Mucosa of descending colon (tissue), 3 donors: ENCODE data around the gene PPP2R5B. TPM values are rescaled to one million over a fixed set of nuclear protein-coding genes. Genes with fewer than 3 reads are reported as not detected.

Source experiments
- ATAC-seq: fragments of 200-7000 bp; cut with Tn5 transposase; one replicate; pipeline ENCODE4 v1.9.1; 2020; ENCODE audit warnings: mild to moderate bottlenecking, moderate library complexity
- DNase-seq, 3 donors: peaks; one replicate each; pipeline ENCODE4 v3.0.0-alpha.2; 2020
- H3K36me3 ChIP-seq: fragments of 200-600 bp; one replicate; pipeline ENCODE4 v1.8.0; 2021; ENCODE audit warnings: low read depth, mild to moderate bottlenecking
- H3K4me1 ChIP-seq: fragments of 200-600 bp; one replicate; pipeline ENCODE4 v1.8.0; 2021; ENCODE audit warnings: low read depth, mild to moderate bottlenecking
- H3K4me3 ChIP-seq: fragments of 200-600 bp; one replicate; pipeline ENCODE4 v1.8.0; 2021; ENCODE audit warnings: mild to moderate bottlenecking
- H3K9me3 ChIP-seq: fragments of 200-600 bp; one replicate; pipeline ENCODE4 v1.8.0; 2021; ENCODE audit warnings: mild to moderate bottlenecking
- intact Hi-C, 2 donors: fragments of 100-400 bp; cut with DNase I in 1 of 2; cut with micrococcal nuclease in 1 of 2; formaldehyde crosslinking; loops; one replicate each; pipeline versions ENCODE4 v1.11.0 to v1.11.1; 2022; cut with DNase I, micrococcal nuclease
- total RNA-seq, 3 donors: library from RNA; stranded (reverse); fragmentation: NEBNext Ultra II Directional in 2 of 3; extraction: Animal tissue kit (Norgen Biotek cat#: 25700) in 2 of 3; gene quantifications; one replicate each; pipeline versions ENCODE4 v1.2.1 to v1.2.4, GENCODE V29; 2021 to 2023
- TF ChIP-seq, protein P1 (sequence below): fragments of 200-600 bp; IDR thresholded peaks from one replicate; pipeline ENCODE4 v1.8.0; 2022; ENCODE audit warnings: antibody characterized with exemption, mild to moderate bottlenecking
- donor health status: DM: no; HTN: no; CAD: no; lungs with moderate emphysema.
- donor health status: DM: no; HTN: no; CAD: no.
- donor health status: DM: no; HTN: yes; CAD: no.

The PPP2R5B gene
- total RNA-seq, 3 donors from 2014 or later, result 23.0 to 39.7 (median 23.2) TPM

DNA sequence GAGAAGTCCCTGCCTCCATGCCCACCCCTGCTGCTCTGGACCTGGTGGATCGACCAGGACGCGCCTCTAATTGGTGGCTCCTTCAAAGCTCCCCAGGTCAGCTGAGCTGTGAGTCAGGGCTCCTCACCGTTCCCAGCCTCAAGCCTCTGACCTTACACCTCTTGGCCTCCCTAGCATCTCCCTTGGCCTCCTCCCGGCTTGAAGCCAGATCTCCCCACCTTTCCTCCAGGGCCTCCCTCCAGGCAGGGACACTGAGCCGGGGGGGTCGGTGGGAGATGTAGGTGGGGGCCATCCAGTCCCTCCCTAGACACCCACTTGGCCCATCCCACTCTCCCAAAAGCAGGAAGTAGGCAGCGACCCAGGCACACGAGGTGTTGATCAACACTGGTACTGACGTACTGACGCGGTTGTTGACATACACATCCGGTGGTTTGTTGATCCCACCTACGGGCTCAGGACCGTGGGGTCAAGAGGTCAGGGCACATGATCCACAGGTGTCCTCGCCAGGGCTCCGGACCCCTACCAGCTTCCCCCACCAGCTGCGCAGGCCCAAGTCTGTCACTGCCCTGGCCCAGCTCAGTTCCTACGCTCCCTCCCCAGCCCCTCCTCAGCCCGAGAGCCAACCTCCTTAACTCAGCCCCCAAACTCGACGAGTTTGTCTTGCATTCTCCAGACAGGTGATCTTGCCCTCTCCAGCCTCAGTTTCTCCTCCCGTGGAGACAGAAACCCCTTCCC, 8.3 kb upstream of the PPP2R5B start:
- TF ChIP-seq, protein P1, sequence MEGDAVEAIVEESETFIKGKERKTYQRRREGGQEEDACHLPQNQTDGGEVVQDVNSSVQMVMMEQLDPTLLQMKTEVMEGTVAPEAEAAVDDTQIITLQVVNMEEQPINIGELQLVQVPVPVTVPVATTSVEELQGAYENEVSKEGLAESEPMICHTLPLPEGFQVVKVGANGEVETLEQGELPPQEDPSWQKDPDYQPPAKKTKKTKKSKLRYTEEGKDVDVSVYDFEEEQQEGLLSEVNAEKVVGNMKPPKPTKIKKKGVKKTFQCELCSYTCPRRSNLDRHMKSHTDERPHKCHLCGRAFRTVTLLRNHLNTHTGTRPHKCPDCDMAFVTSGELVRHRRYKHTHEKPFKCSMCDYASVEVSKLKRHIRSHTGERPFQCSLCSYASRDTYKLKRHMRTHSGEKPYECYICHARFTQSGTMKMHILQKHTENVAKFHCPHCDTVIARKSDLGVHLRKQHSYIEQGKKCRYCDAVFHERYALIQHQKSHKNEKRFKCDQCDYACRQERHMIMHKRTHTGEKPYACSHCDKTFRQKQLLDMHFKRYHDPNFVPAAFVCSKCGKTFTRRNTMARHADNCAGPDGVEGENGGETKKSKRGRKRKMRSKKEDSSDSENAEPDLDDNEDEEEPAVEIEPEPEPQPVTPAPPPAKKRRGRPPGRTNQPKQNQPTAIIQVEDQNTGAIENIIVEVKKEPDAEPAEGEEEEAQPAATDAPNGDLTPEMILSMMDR, result no peak
- peak; percentile 58 to 84 (median 67) for DNase-seq
- H3K4me3 ChIP-seq, result peak overlapping the region; percentile 74
- intact Hi-C loops, result no loop called here
- peaks cover 13% of the 10 kb centered on the region for H3K36me3 ChIP-seq
- H3K4me1 ChIP-seq, result peaks cover 22% of the 10 kb centered on the region
- H3K9me3 ChIP-seq, result no peaks in the 10 kb centered on the region
- peak; percentile 28 for ATAC-seq

DNA sequence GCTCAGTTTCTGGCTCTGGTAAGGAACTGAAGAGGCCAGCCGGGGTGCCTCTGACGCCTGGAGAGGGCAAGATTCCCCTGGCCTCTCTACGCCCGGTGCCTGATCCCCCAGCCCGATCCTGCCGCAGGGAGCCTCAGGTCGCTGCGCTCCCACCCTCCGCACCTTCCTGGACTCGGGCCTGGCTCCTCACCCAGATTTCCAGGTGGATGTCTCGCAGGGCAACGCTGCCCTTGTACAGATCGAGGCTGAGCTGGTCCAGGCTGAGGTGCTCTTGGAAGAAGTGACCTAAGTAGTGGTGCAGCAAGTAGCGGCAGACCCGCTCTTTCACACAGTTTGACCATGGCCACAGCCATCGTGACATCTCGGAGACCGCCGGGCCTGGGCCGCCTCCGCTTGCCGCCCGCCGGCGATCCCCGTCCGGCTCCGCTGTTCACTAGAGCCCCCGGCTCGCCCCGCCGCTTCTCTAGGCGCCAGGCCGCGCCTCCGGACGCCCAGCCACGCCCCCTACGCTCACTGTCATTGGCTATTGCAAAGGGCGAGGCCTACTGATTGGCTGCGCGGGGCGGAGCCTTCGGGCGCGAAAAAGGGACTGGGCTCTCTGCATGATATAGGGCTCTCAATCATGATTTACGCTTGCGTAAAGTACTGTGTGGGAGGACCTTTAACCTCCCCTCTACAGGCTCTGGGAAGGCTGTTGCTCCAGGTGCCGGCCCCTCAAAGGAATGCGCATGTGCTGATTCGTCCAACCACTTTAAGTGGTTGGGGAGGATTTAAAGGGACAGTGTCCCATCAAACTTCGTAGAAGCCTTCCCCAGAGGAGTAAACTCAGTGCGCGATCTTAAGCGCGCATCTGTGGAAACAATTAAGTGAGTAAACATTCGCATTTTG, 7.5 kb upstream of the PPP2R5B start, which contains the start of gene ATG2A:
TSS of gene ATG2A (minus strand) at position 435 of the 888 bp plus-strand sequence. CDS start at position 361, 74 bp downstream.
- peak; percentile 97 for ATAC-seq

DNA sequence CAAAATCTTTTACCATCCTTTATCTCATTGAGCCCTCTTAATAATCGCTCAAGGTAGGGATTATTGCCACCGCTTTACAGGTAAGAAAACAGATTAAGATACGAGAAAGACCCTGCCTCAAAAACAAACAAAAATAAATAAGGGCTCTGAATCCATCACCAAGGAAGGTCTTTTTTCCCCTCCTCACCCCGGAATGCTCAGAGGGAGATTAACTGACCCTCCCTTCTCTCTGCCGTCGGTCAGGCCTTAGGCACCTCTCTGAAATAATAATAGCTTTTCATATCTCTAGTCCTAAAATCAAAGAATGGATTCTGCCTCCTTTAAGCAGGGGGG, 6.9 kb upstream of the PPP2R5B start:
- Histone ChIP-seq H3K36me3 (peaks cover 13% of the 10 kb centered on the region), H3K4me3 (peak overlapping the region; percentile 74), H3K9me3 (no peaks in the 10 kb centered on the region), H3K4me1 (peaks cover 22% of the 10 kb centered on the region)
- DNase-seq (no peak), ATAC-seq (no peak)
- intact Hi-C loops, result no loop called here
- TF ChIP-seq, protein P1, result no peak

More for the DNA sequence above, 7.5 kb upstream of the PPP2R5B start, which contains the start of gene ATG2A:
- H3K4me1 ChIP-seq, result peaks cover 22% of the 10 kb centered on the region
- intact Hi-C loops, result no loop called here
- H3K9me3 ChIP-seq, result no peaks in the 10 kb centered on the region
- peak; percentile 99 to 100 (median 99) for DNase-seq
- peak within 1 kb of the TSS; percentile 74 for H3K4me3 ChIP-seq
- TF ChIP-seq, protein P1, result no peak
- H3K36me3 ChIP-seq, result peaks cover 13% of the 10 kb centered on the region

DNA sequence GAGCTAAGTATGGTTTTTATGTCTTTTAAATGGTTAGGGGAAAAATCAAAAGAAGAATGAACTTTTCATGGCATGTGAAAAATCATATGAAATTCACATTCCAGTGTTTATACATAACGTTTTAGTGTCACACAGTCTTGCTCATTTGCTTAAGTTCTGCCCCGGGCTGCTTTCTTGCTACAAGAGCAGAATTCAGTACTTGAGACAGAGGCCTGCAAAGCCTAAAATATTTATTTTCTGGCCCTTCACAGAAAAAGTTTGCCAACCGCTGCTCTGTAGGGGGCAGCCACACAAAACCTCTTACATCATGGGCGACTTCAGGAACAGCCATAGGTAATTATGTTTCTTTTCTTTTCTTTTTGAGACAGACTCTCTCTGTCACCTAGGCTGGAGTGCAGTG, 6.5 kb upstream of the PPP2R5B start:
- no peak for DNase-seq
- no peak for ATAC-seq
- intact Hi-C loops, result no loop called here
- Histone ChIP-seq H3K9me3 (no peaks in the 10 kb centered on the region), H3K4me3 (no peak overlapping the region), H3K36me3 (peaks cover 9% of the 10 kb centered on the region), H3K4me1 (peaks cover 22% of the 10 kb centered on the region)
- TF ChIP-seq, protein P1, result no peak

DNA sequence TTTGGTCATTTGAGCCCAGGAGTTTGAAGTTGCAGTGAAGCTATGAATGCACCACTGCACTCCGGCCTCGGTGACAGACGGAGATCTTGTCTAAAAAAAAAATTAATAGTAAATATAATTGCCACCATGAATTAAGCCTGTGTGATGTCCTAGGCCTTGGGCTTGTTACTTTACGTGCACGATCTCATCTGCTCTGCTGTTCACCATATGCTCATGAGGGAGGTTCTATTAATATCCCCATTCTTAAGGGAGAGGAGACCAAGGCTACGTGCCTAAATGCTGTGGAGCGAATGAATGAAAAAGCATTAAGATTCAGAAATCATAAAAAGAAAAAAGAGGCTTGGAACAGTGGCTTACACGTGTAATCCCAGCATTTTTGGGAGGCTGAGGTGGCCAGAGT, 4.9 kb upstream of the PPP2R5B start:
- intact Hi-C loops, result no loop called here

More for the DNA sequence above, 4.9 kb upstream of the PPP2R5B start:
- peaks cover 4% of the 10 kb centered on the region for H3K36me3 ChIP-seq
- peaks cover 22% of the 10 kb centered on the region for H3K4me1 ChIP-seq
- DNase-seq (peak in 1 of 3 donors; percentile 22), ATAC-seq (no peak)
- TF ChIP-seq, protein P1, result no peak
- H3K9me3 ChIP-seq, result no peaks in the 10 kb centered on the region
- no peak overlapping the region for H3K4me3 ChIP-seq
